Activated naive CD4-positive, alpha-beta T cell treated with anti-CD3 and anti-CD28 coated beads, Interleukin-2, amount 50 U/mL, for 16 hours (primary cell): ENCODE data around the gene PLEKHG4B.
A peak's percentile ranks its signal among the peaks of the same experiment; 100 is the strongest.

Source experiments
- DNase-seq: peaks from one replicate; pipeline ENCODE4 v3.0.0-alpha.2; 2020

PLEKHG4B gene

DNA sequence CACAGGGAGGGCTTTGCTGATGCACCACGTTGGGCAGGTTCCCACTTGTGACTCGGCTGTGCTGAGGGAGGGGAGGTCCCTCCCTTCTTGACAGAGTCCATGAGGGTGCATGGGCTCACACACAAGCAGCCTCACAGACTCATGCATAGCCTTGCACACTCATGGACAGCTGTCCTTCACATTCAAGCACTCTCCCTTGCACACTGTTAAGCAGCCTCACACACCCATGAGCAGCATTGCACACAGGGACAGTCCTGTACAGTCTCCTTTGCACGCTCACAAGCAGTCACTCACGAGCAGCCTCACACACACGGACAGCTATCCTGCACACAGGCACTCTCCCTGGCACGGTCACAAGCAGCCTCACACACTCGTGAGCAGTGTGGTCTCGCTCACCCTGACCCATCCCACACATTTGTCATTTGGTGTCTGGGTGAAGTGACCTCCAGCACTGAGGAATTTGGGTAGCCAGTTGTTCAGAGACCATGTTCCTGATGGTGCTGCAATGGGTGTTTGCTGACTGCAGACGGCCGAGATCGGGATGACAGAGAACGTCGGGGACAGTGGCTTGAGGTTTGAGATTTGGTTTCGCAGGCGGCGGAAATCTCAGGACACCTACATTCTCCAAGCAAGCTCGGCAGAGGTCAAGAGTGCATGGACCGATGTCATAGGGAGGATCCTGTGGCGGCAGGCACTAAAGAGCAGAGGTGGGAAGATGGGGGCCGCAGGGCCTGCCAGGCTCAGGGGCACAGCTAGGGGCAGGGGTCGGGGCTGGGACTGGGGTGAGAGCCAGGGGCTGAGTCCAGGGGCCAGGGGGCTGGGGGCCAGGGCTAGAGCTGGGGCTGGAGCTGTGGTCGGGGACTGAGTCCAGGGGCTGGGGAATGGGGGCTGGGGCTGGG lies 81.7 kb downstream of the PLEKHG4B start:
- no peak for DNase-seq

DNA sequence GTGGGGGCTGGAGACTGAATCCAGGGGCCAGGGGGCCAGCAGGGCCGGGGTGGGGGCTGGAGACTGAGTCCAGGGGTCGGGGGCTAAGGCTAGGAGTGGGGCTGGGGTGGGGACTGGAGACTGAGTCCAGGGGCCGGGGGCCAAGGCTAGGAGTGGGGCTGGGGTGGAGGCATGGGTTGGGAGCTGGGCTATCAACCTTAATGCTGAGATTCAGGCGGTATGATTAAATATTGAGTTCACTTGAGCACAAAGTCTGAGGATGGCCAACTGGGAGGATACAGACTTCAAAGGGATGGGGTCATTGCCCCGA lies 82.3 kb downstream of the PLEKHG4B start:
- DNase-seq, result no peak

DNA sequence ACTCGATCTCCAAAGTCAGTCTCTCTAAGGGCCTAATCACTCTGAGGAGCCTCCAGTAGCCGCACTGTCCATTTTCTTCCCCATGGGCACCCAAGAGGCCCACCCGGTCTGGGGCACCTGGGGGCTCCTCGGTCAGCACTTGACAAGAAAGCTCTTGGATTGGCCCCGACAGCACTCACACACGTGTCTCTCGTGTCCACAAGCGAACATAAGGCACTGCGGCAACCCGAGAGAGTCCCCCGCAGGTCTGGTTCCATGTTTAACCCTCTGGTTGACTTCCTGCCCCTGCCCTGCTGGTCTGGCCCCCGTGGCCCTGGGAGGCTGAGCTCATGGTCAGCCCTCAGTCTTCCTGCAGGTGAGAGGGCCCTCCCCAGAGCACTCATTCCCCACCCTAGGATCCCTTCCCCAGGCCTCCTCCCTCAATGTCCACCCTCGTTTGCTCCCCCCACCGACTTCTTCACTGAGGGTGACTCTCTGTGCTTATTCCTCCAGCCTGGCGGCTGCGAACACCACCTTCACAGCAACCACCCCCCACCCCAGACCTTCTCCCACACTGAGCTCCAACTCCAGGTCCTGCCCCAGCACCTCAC lies 83.0 kb downstream of the PLEKHG4B start:
- no peak for DNase-seq

GRCh38 chr5:176296-176823 lies 84.4 kb downstream of the PLEKHG4B start:
- DNase-seq, result no peak

DNA sequence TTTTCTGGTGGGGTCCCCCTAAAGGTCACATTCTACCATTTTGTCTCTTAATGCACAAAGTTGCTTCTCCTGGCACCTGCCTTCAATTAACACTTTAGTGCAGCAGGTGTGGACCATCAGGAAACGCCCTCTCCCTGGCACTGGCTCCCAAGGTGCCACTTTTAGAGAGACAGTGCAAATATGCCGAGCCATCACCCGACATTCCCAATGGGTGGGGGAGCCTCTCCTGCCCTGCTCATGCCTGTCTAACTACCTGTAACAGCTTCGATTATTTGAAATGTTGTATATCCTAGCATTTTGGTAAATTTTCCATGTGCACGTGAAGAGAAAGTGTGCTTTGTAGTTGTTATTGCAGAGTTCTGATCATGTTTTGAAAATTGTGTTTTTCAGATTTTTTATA lies 86.1 kb downstream of the PLEKHG4B start:
- no peak for DNase-seq

DNA sequence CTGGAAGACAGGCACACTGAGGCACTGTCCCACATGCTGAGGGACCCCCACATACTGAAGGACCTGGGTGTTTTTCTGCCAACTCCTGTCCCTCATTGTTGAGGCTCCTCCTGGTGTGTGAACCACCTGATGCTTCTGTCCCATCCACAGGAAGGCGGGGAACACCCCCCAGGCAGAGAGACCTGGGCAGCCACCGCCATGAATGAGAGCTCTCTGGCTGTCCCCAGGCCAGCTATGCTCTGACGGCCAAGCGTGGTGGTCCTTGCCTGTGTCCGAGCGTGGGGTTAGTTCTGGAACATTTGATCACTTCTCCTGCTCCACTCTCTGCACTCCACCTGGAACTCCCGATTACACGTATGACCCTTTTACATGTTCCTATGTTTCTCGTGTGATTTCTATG lies 87.4 kb downstream of the PLEKHG4B start:
- DNase-seq, result no peak

- DNase-seq, result no peak
These were observed 88.4 kb downstream of the PLEKHG4B start for GRCh38 chr5:180286-180918.

DNA sequence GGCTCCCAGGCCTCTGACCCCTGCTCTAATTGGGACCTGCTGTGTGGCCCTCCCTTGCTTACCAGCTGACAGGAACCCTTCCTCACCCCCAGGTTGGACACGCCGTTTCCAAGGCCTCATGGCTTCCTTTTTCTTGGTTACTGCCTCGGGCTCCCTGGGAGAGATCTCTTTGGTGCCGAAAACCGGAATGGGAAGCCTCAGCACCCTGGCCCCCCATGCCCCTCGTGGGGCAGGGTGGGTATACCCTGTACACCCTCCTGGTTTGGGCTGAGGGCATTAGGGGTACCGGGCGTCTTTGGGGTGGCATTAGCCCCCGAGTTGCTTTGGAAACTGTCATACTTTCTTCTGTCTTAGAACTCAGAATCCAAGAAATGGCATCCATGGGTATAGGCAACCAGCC lies 89.2 kb downstream of the PLEKHG4B start:
- no peak for DNase-seq

DNA sequence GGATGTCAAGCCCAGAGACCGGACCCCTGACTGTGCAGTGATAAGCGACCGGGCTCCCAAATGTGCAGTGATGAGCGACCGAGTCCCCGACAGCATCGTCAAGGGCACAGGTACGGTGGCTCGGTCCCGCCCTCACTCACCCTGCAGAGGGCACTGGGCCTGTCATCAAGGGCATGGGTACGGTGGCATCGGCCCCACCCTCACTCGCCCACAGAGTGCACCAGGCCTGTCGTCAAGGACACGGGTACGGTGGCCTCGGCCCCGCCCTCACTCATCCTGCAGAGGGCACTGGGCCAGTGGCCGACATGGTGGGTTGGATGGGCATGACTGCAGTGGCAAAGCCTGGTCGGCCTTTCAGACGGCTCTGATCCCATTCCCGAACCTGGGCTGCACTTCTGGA lies 89.6 kb downstream of the PLEKHG4B start:
- no peak for DNase-seq

- DNase-seq, result no peak
These were observed 90.2 kb downstream of the PLEKHG4B start for GRCh38 chr5:182126-182525.

DNA sequence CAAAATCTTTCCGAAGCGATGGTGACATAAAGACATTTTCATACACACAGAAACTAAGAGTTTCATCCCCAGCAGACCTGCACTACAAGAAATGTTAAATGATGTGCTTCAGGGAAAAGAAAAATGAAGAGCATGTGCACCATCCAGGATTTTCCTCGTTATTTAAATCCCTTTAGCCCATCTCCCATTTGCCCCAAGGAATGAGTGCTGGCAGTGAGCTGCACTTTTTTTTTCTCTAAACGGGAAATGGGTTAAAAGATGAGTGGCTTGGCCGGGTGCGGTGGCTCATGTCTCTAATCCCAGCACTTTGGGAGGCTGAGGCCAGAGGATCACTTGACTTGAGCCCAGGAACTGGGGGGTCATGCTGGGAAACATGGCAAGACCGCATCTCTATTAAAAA lies 92.5 kb downstream of the PLEKHG4B start:
- DNase-seq, result no peak

- no peak for DNase-seq
These were observed 93.4 kb downstream of the PLEKHG4B start for GRCh38 chr5:185095-186070.

- no peak for DNase-seq
These were observed 94.4 kb downstream of the PLEKHG4B start for GRCh38 chr5:186091-187041.

- no peak for DNase-seq
These were observed 95.1 kb downstream of the PLEKHG4B start for GRCh38 chr5:187042-187431.

DNA sequence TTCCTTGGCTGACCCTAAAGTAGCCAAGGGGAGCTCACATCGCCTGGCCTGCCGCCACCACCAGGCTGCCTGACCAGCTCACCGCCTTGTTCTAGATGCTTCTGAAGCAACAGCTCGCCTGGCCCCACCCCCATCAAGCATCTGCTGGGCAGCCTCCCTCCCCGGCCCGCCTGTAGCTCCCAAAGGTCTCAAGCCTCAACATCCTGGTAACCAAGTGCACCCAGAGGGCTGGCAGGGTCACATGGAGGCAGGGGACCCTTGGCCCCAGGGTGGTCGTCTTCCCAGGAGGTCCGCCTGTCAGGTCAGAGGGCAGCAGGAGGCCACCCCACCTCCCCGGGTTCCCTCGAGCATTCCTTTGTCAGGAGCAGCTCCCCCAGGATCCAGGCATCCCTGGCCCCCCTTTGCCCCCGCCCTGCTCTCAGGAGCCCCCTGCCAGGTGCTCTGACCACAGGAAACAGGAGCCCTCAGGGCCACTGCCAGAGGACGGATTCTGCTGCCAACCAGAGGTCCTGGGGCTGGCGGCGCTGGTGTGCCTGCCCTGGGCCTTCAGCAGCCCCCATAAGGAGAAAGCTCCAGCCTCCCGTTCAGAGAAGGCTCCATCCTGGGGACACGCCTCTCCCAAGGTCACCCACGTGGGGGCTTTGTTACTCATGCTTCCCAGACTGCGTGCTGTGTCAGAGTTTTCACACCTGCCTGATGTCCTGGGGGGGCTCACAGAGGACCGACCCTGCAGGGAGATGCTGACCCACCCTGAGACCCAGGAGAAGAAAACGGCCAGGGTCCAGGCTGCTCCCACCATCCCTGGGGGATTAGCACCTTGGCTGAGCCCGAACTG lies 95.9 kb downstream of the PLEKHG4B start:
- no peak for DNase-seq

DNA sequence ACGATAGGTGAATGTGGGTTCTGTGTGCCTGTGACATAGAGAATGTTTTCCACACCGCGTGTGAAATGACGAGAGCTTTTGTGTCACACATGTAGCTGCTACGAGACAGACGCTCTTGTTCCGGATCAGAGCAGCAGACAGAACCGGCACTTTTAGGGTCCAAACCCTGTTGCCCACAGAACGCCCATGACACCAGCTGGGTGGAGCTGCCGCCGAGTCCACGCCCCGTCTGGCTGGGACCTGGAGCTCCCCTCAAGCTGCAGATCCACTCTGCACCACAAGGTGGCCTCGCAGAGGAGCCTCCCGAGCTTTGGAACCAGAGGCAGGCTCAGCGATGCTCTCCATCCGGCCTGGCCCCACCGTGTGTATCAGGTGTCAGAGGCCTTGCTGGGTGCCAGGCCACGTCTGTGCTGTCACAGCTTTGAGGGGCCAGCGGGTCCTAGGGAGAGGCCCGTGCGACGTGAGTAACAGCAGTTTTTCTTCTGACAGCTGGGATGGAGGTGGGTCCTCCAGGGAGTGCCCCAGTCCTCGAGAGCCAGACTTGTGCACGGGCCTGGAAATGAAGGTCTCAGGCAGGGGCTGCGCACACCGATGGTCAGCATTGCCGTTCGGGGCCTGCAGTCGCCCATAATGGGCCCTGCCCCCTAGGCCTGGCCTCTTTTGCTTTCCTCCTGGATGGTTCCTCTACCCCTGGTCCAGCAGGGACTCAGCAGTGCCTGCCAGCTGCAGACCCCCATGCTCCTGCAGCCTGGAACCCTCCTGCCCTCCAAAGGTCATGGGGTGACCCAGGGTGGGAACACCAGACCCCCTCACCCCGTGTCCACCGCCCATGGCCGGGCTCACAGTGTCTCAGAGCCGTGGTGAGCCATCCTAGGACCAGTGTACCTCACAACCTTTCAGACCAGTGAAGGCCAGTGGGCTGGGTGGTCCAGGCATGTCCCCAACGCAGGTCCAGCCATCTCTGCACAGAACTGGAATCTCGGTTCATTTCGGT lies 96.8 kb downstream of the PLEKHG4B start:
- peak; percentile 90 for DNase-seq

DNA sequence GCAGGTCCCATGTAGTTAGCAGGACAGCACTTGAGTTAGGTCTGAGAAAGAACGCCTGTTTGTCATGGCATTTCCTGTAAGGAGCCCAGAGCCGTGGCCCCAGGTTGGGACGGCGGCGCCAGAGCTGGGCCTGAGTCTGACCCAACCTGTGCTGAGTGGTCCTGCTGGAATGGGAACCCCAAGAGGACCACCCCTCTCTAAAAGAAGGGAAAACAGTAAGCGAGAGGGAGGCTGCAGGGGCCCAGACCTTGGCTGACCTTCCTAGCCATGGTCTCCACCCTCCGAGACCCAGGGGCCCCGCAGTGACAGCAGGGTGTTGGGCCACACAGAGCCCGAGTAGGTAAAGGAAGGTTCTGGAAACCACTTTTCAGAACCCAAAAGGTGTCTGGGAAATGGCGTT lies 97.5 kb downstream of the PLEKHG4B start:
- no peak for DNase-seq

- DNase-seq, result no peak
These were observed 98.0 kb downstream of the PLEKHG4B start for GRCh38 chr5:189976-190365.

- DNase-seq, result no peak
These were observed 98.5 kb downstream of the PLEKHG4B start for GRCh38 chr5:190366-191035.
